ENCODE results near the gene C19orf67.

- no peak for TF ChIP-seq CTCF (IDR thresholded peaks at IDR 0.05)
- TF ChIP-seq POLR2A (IDR thresholded peaks at IDR 0.05): no peak
- TF ChIP-seq POLR2AphosphoS5 (IDR thresholded peaks at IDR 0.05): no peak
These were observed 24.4 kb downstream of the C19orf67 start for GRCh38 chr19:14061081-14061749.
